Measurements from ENCODE around the gene ASB4.

- TF ChIP-seq CTCF (IDR thresholded peaks at IDR 0.05) (no peak), POLR2A (IDR thresholded peaks at IDR 0.05) (no peak)
Observed at GRCh38 chr7:95457947-95458346, 27.8 kb upstream of the ASB4 start.
